ENCODE measurements around the gene TBRG1. TPM values are rescaled to one million over a fixed set of nuclear protein-coding genes. Genes with fewer than 3 reads are reported as not detected.
"Not testable (repeated sequence)": the region's sequence is repeated elsewhere in the genome, so short reads cannot be mapped to it uniquely, and the experiment has no call there.

The TBRG1 gene
- total RNA-seq, 2 experiments from 2014 or later: 39.6 to 47.4 TPM

- no peak for DNase-seq
- Mint-ChIP-seq H3K36me3 (ENCODE audit: low read depth) (no peaks in the 10 kb centered on the region), H3K4me1 (peaks cover 1% of the 10 kb centered on the region), H3K27ac (no peak overlapping the region), H3K4me3 (no peak overlapping the region), H3K9me3 (no peaks in the 10 kb centered on the region), H3K27me3 (peaks cover 24% of the 10 kb centered on the region)
- ChIA-PET POLR2A (no interaction called here), CTCF (no interaction called here)
Observed at GRCh38 chr11:124600621-124601320, 21.9 kb upstream of the TBRG1 start.

GRCh38 chr11:124602193-124602592 is 20.5 kb upstream of the TBRG1 start:
- no peak for DNase-seq
- no peak overlapping the region for H3K27ac Mint-ChIP-seq
- peaks cover 2% of the 10 kb centered on the region for H3K4me1 Mint-ChIP-seq
- no peak overlapping the region for H3K4me3 Mint-ChIP-seq
- no peaks in the 10 kb centered on the region for H3K36me3 Mint-ChIP-seq (ENCODE audit: low read depth)
- no peaks in the 10 kb centered on the region for H3K9me3 Mint-ChIP-seq
- ChIA-PET CTCF (interaction anchor here (1.2 kb wide), 1 partner anchor 19 kb away, joined by 4 read pairs; no protein-coding TSS in a partner anchor), POLR2A (no interaction called here)
- H3K27me3 Mint-ChIP-seq: peaks cover 15% of the 10 kb centered on the region

- CTCF ChIA-PET: interaction anchor here (1.2 kb wide), 1 partner anchor 19 kb away, joined by 4 read pairs; no protein-coding TSS in a partner anchor
- H3K27me3 Mint-ChIP-seq; H3K36me3 Mint-ChIP-seq (ENCODE audit: low read depth); DNase-seq; H3K9me3 Mint-ChIP-seq; H3K4me3 Mint-ChIP-seq; H3K27ac Mint-ChIP-seq; POLR2A ChIA-PET; H3K4me1 Mint-ChIP-seq: not testable (repeated sequence)
Observed at GRCh38 chr11:124602723-124603122, 19.9 kb upstream of the TBRG1 start.

GRCh38 chr11:124605719-124606118 is 16.9 kb upstream of the TBRG1 start:
- peaks cover 4% of the 10 kb centered on the region for H3K27me3 Mint-ChIP-seq
- H3K4me3 Mint-ChIP-seq: no peak overlapping the region
- no peak for DNase-seq
- H3K9me3 Mint-ChIP-seq: no peaks in the 10 kb centered on the region
- H3K36me3 Mint-ChIP-seq (ENCODE audit: low read depth): no peaks in the 10 kb centered on the region
- POLR2A ChIA-PET: no interaction called here
- CTCF ChIA-PET: interaction anchor here (0.6 kb wide), 1 partner anchor 786 kb away, joined by 3 read pairs; no protein-coding TSS in a partner anchor
- no peak overlapping the region for H3K27ac Mint-ChIP-seq
- peaks cover 3% of the 10 kb centered on the region for H3K4me1 Mint-ChIP-seq

GRCh38 chr11:124608147-124608546 is 14.5 kb upstream of the TBRG1 start:
- H3K36me3 Mint-ChIP-seq (ENCODE audit: low read depth): no peaks in the 10 kb centered on the region
- H3K27me3 Mint-ChIP-seq: no peaks in the 10 kb centered on the region
- DNase-seq: no peak
- peaks cover 11% of the 10 kb centered on the region for H3K4me1 Mint-ChIP-seq
- POLR2A ChIA-PET: no interaction called here
- CTCF ChIA-PET: interaction anchor here (1.3 kb wide), 1 partner anchor 12 kb away, joined by 3 read pairs; no protein-coding TSS in a partner anchor
- no peaks in the 10 kb centered on the region for H3K9me3 Mint-ChIP-seq
- no peak overlapping the region for H3K4me3 Mint-ChIP-seq
- H3K27ac Mint-ChIP-seq: no peak overlapping the region

- H3K27ac Mint-ChIP-seq: no peak overlapping the region
- POLR2A ChIA-PET: no interaction called here
- H3K4me1 Mint-ChIP-seq: peaks cover 11% of the 10 kb centered on the region
- CTCF ChIA-PET: interaction anchor here (1.6 kb wide), 1 partner anchor 803 kb away, joined by 3 read pairs; no protein-coding TSS in a partner anchor
- H3K27me3 Mint-ChIP-seq: no peaks in the 10 kb centered on the region
- H3K4me3 Mint-ChIP-seq: no peak overlapping the region
- no peak for DNase-seq
- no peaks in the 10 kb centered on the region for H3K36me3 Mint-ChIP-seq (ENCODE audit: low read depth)
- no peaks in the 10 kb centered on the region for H3K9me3 Mint-ChIP-seq
Observed at GRCh38 chr11:124610295-124610694, 12.4 kb upstream of the TBRG1 start.

- Mint-ChIP-seq H3K36me3 (ENCODE audit: low read depth) (no peaks in the 10 kb centered on the region), H3K27me3 (no peaks in the 10 kb centered on the region), H3K27ac (no peak within 1 kb of the TSS), H3K9me3 (no peaks in the 10 kb centered on the region), H3K4me1 (peaks cover 9% of the 10 kb centered on the region), H3K4me3 (no peak within 1 kb of the TSS)
- DNase-seq: no peak
- ChIA-PET CTCF (interaction anchor here (1.6 kb wide), 1 partner anchor 803 kb away, joined by 3 read pairs; no protein-coding TSS in a partner anchor), POLR2A (no interaction called here)
Observed at GRCh38 chr11:124611064-124611463, 11.6 kb upstream of the TBRG1 start, which contains the start of gene PANX3. PANX3 (plus strand) TSS chr11:124611428; CDS start chr11:124611557, 129 bp downstream.

- H3K27ac Mint-ChIP-seq: no peak overlapping the region
- POLR2A ChIA-PET: no interaction called here
- H3K27me3 Mint-ChIP-seq: no peaks in the 10 kb centered on the region
- peak; percentile 40 for DNase-seq
- H3K36me3 Mint-ChIP-seq (ENCODE audit: low read depth): no peaks in the 10 kb centered on the region
- CTCF ChIA-PET: interaction anchor here (0.7 kb wide), 1 partner anchor 255 kb away, joined by 3 read pairs; no protein-coding TSS in a partner anchor
- H3K9me3 Mint-ChIP-seq: no peaks in the 10 kb centered on the region
- peaks cover 9% of the 10 kb centered on the region for H3K4me1 Mint-ChIP-seq
- no peak overlapping the region for H3K4me3 Mint-ChIP-seq
Observed at GRCh38 chr11:124612045-124612444, 10.6 kb upstream of the TBRG1 start.

GRCh38 chr11:124612567-124613246 is 10.0 kb upstream of the TBRG1 start:
- no peak for DNase-seq
- Mint-ChIP-seq H3K4me3 (no peak overlapping the region), H3K9me3 (no peaks in the 10 kb centered on the region), H3K4me1 (peaks cover 9% of the 10 kb centered on the region), H3K27me3 (no peaks in the 10 kb centered on the region), H3K36me3 (ENCODE audit: low read depth) (no peaks in the 10 kb centered on the region), H3K27ac (no peak overlapping the region)
- ChIA-PET POLR2A (no interaction called here), CTCF (no interaction called here)

- POLR2A ChIA-PET: no interaction called here
- Mint-ChIP-seq H3K4me1 (peaks cover 12% of the 10 kb centered on the region), H3K36me3 (ENCODE audit: low read depth) (peaks cover 1% of the 10 kb centered on the region), H3K4me3 (no peak overlapping the region), H3K27me3 (peaks cover 18% of the 10 kb centered on the region), H3K27ac (no peak overlapping the region), H3K9me3 (no peaks in the 10 kb centered on the region)
- CTCF ChIA-PET: interaction anchor here (1.5 kb wide), 1 partner anchor 50 kb away, joined by 3 read pairs; no protein-coding TSS in a partner anchor
- DNase-seq: no peak
Observed at GRCh38 chr11:124618863-124619262, 3.8 kb upstream of the TBRG1 start.

- Mint-ChIP-seq H3K27me3 (peaks cover 15% of the 10 kb centered on the region), H3K9me3 (no peaks in the 10 kb centered on the region), H3K4me3 (peak overlapping the region; percentile 83), H3K36me3 (ENCODE audit: low read depth) (peaks cover 32% of the 10 kb centered on the region), H3K4me1 (peaks cover 29% of the 10 kb centered on the region), H3K27ac (peak overlapping the region; percentile 91)
- no peak for DNase-seq
- POLR2A ChIA-PET: interaction anchor here (0.5 kb wide), 1 partner anchor 33 kb away, joined by 3 read pairs; no protein-coding TSS in a partner anchor
- CTCF ChIA-PET: interaction anchor here (0.6 to 1.9 kb wide), 5 partner anchors 12 to 1017 kb away, joined by 3 to 6 read pairs (median 4); no protein-coding TSS in a partner anchor
Observed at GRCh38 chr11:124623861-124624525, 1.3 kb downstream of the TBRG1 start.

- H3K4me1 Mint-ChIP-seq: peaks cover 29% of the 10 kb centered on the region
Observed at GRCh38 chr11:124625504-124626168, 3.0 kb downstream of the TBRG1 start.

More at GRCh38 chr11:124625504-124626168, 3.0 kb downstream of the TBRG1 start:
- Mint-ChIP-seq H3K27ac (no peak overlapping the region), H3K27me3 (peaks cover 6% of the 10 kb centered on the region), H3K9me3 (no peaks in the 10 kb centered on the region), H3K4me3 (no peak overlapping the region), H3K36me3 (ENCODE audit: low read depth) (peaks cover 41% of the 10 kb centered on the region)
- ChIA-PET POLR2A (no interaction called here), CTCF (interaction anchor here (1.0 kb wide), 1 partner anchor 12 kb away, joined by 4 read pairs; no protein-coding TSS in a partner anchor)
- DNase-seq: no peak
